Upper lobe of left lung (tissue), 4 donors: ENCODE measurements around the gene MAP2.

Experiments used
- EP300 ChIP-seq, 4 donors: sonication (generic); formaldehyde crosslinking; IDR thresholded peaks; one replicate each; pipeline ENCODE4 v1.5.1; 2017; ENCODE audit warnings: antibody characterized with exemption in 4 of 4, control low read depth in 2 of 4
- TF ChIP-seq, protein P1 (sequence below), 6 experiments: fragments of 450-650 bp in 4 of 6; fragments of 200-600 bp in 2 of 6; sonication (generic) in 2 of 6; IDR thresholded peaks; one replicate each; pipeline ENCODE4 v1.5.1; 2016 to 2019; ENCODE audit warnings: antibody characterized with exemption in 6 of 6

DNA sequence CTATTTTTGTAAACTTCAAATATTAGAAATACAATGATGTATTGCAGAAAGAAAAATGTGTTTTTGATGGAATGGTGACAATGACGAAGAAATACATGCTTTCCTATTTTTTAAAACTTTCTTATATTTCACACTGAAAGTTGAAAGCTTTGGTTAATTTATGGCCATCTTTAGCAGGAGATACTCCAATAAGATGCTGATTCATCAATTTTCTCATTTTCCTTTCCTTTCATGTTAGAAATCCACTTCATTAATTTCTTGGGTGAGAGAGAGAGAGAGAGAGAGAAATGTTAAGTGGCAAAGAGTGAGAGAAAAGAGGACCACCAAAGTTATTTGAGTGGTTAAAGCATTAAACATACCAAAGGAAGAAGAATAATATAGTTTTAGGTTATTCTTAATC, 28.6 kb upstream of the MAP2 start:
- TF ChIP-seq EP300 (IDR thresholded peaks at IDR 0.05): no peak
- TF ChIP-seq, protein P1, sequence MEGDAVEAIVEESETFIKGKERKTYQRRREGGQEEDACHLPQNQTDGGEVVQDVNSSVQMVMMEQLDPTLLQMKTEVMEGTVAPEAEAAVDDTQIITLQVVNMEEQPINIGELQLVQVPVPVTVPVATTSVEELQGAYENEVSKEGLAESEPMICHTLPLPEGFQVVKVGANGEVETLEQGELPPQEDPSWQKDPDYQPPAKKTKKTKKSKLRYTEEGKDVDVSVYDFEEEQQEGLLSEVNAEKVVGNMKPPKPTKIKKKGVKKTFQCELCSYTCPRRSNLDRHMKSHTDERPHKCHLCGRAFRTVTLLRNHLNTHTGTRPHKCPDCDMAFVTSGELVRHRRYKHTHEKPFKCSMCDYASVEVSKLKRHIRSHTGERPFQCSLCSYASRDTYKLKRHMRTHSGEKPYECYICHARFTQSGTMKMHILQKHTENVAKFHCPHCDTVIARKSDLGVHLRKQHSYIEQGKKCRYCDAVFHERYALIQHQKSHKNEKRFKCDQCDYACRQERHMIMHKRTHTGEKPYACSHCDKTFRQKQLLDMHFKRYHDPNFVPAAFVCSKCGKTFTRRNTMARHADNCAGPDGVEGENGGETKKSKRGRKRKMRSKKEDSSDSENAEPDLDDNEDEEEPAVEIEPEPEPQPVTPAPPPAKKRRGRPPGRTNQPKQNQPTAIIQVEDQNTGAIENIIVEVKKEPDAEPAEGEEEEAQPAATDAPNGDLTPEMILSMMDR (IDR thresholded peaks at IDR 0.05): no peak
